ENCODE data around the gene SAMD10.

DNA sequence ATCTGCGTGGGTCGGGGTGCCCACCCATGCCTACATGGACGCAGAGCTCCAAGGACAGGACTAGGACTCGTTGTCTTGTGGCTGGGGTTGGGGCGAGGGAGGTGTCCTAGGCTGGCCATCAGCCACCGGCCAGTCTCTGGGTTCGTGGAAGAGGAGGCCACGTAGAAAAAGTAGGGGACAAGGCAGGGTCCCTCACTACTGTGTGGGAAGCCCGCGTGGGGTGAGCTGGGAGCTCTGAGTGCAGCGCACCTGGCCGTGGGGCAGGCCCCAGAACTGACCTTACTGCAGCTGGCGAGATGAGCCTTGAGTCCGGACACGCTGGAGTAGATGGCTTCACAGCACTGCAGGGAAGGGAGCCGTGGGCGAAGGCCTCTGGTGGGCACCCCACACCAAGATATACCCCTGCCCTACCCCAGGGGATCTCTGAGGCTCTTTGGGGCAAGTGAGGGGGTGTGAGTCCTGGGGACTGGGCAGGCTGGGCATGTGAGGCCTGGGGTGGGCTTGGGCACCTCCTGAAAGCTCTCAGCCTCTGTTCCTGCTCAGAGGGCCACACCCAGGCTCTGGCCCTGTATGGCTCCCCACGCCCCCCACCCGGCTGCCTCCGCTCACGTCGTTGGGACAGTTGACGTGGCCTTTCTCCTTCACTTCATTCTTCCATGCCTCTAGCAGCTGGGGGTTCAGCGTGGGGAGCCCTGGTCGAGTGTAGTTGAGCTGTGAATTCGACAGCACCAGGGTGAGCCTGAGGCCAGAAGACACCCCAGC, 17.6 kb downstream of the SAMD10 start:
- no peak for TF ChIP-seq POLR2AphosphoS5 (IDR thresholded peaks at IDR 0.05; ENCODE audit: borderline replicate concordance, low read depth, low read length)
- TF ChIP-seq EZH2 (IDR thresholded peaks at IDR 0.05), result no peak
- no peak for TF ChIP-seq FOXP2 (optimal IDR thresholded peaks at IDR 0.05; ENCODE audit: control extremely low read depth, extremely low read length, insufficient read depth)

Data from SK-N-MC (cell line).